T47D (cell line): ENCODE data around the gene REEP6.
A peak's percentile ranks its signal among the peaks of the same experiment; 100 is the strongest.

Experiments used
- DNase-seq, 2 experiments: peaks; one replicate each; pipeline versions ENCODE4 v3.0.0 to v3.0.0-alpha.2; 2011 to 2012; ENCODE audit warnings: low read depth in 1 of 2, low spot score in 1 of 2
- JUND ChIP-seq: IDR thresholded peaks from 2 replicates; pipeline ENCODE4 v1.6.1; 2012; ENCODE audit warnings: low read depth
- in situ Hi-C: cut with HindIII; loops from 2 replicates; pipeline ENCODE4 v1.10.0; 2016; ENCODE audit warnings: low sequenced_read_pairs, low pct_unique_long_range_greater_than_20kb

REEP6 gene

DNA sequence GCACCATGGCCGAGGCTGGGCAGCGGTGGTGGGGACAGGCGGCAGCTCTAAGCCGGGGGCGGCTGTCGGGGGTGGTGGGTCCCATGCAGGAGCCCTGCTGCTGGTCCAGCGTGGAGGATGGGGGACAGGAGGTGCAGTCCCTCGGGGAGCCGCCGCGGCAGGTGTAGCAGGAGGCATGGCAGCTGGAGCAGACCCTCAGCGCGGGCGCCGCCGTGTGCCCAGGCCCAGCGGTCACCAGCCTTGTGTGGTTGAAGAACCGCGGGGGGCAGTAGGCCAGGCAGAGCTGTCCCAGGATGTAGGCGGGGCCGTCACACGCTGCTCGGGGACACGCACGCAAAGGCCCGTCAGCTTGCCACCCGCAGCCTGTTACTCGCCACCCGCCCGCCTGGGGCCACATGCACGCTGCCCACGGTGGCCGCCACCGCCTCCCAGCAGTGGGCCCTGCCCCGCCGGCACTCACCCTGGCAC is 9.1 kb upstream of the REEP6 start:
- in situ Hi-C loops = no loop called here
- no peak for DNase-seq
- TF ChIP-seq JUND = no peak

DNA sequence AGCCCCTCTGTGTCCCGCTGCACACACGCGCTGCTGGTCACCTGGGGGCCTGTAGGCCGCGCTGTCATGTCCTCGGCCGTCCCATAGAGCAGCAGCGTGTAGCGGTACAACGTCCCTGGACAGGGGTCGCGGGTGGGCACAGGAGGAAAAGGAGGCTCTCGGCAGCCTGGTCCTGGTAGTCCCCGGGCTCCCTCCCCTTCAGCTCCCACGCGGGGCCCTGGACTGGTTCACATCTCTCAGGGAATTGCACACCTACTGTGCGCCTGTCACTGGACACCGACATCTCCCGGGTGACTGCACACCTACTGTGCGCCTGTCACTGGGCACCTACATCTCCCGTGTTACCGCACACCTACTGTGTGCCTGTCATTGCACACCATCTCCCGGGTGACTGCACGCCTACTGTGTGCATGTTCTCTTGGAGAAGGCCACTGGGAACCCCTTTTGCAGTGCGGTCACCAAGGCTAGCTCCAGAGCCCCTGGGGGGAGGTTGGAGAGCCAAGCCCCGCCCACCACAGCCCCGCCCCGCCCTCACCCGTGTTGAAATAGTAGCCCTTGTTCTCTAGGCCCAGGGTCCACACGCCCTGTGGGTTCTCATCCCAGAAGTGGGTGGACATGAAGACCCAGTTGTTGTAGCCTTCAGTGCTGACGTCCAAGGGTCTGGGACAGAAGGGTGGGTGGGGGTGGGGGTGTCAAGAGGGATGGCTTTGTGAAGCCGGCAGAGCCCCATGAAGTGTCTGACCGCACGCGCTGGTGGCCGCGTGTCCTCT is 8.4 kb upstream of the REEP6 start:
- peak in 1 of 2 experiments; percentile 2 for DNase-seq
- no peak for TF ChIP-seq JUND
- in situ Hi-C loops = no loop called here

DNA sequence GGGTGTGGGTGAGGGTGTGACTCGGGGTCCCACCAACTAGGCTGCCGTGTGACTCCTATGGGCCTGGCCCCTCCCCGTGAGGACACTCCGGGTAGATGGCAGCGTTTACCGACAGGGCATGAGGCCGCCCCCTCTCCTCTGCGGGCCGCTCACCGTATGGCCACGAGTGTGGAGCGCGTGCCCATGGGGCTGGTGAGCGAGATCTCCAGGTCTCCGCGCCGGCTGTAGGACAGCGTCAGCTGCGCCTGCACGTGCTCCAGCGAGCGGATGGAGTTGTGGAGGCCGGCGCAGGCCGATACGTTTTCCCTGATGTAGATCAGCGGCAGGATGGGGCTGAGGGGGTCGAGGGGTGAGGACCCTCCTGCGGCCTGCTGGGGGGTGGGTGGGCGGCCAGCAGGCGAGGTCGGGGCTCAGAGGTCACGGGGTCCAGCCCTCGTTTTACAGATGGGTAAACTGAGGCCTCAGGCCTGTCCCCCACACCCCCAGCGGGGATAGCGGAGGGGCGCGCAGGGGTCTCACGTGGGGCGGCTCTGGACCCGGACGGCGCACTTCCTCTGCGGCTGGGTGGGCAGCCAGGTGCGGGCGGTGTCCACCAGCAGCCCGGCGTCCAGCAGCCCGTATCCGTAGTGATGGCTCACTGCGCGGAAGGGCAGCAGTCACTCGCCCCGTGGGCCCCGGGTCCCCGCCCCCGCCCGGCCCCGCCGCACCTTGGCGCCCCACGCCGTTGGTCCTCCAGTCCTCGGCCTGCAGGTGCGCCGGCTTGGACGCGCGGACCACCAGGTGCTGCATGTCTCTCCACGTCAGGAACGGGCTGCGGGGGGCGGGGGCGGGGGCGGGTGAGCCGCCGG is 7.6 kb upstream of the REEP6 start:
- DNase-seq = no peak
- no peak for TF ChIP-seq JUND
- in situ Hi-C loops = no loop called here

DNA sequence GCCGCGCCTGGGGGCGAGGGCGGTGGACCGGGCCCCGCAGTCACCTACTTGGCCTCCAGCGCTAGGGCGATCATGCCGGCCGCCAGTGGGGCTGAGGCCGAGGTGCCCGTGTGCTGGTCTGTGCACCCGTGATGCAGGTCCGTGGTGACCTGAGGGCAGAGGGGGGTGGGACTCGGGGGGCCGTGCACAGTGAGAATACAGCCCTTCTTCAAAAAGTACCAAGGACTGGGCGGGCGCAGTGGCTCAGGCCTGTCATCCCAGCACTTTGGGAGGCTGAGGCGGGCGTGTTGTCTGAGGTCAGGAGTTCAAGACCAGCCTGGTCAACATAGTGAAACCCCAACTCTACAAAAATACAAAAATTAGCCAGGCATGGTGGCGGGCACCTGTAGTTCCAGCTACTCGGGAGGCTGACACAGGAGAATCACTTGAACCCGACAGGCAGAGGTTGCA is 7.0 kb upstream of the REEP6 start:
- no peak for TF ChIP-seq JUND
- in situ Hi-C loops = no loop called here
- DNase-seq = no peak

DNA sequence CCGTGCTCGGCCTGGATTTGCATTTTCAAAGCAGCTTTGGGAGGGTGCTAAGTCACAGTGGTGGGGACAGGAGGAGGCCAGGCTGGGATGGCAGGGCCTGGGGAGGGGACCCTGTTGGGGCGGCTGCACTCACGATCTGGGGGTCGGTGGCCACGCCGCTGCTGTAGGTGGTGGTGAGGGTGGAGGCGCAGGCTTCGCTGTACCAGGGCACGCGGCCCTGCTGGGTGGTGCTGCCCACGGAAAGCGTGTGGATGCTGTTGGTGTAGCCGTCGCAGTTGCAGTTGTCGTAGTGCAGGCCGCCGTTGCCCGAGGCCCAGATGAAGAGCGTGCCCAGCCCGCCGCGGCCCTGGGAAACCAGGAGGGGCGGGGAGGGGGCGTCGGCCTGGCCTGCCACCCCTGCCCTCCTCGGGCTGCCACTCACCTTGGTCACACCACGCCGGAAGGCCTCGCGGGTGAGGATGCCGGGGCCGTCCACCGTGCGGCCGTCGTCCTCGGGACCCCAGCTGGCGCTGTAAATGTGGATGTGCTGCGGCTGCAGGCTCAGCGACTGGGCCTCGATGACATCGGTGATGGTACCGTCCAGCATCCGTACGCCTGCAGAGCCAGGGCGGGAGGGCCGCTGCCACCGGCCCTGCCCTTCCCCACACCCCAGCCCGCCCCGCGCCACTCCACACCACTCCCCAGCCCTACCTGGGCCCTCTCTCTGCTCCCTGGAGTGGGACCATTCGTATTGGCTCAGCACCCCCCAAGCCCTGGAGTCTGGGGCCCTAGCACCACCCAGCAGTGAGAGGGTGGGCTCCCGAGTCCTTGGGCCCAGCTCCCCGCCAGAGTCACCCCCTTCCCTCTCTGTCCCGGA is 4.0 kb upstream of the REEP6 start:
- in situ Hi-C loops = no loop called here
- no peak for DNase-seq
- no peak for TF ChIP-seq JUND

DNA sequence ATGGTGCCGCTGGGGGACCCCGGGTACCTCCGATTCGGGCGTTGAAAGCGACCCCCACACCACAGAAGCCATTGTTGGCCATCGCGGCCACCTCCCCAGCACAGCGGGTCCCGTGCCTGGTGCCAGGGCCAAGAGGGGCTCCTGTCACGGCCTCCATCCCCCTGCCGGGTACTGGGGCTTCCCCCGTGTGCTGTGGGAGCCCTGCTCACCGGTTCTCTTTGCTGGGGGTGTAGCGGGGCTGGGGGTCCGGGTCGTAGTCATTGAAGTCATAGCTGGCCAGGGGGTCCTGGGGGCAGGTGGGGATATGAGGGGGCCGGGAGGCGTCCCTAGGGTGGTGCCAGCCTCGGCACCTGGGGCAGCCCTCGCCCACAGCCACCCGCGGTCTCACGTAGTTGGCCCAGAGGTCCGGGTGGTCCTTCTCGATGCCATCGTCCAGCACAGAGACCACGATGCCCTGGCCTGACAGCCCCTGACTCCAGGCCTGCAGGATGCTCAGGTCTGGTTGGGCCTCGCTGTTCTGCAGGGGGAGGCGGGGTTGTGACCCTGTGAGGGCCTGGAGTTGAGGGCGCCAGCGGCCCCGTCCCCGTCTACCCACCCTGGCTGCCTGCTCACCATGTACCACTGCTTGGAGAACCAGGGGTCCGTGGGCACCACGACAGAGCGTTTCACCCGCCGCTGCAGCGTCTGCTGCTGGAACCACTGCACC is 3.3 kb upstream of the REEP6 start:
- TF ChIP-seq JUND = no peak
- in situ Hi-C loops = no loop called here

DNA sequence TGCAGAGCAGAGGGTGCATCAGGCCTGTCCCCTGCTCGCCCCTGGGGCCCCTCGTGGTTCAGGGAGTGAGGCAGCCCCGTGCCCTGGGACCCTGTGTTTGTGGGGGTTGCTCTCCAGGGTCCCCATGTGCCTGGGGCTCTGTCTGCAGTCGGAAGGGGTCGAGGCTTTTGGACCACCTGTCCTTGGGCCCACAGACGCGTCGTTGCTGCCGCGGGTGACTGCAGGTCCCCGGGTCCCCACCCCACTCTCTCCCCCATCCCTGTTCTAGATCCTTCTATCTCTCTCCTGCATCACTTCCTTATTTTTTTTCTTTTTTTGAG is 2.7 kb upstream of the REEP6 start:
- no peak for DNase-seq
- in situ Hi-C loops = no loop called here
- no peak for TF ChIP-seq JUND

More for the DNA sequence above, 3.3 kb upstream of the REEP6 start:
- DNase-seq = no peak

DNA sequence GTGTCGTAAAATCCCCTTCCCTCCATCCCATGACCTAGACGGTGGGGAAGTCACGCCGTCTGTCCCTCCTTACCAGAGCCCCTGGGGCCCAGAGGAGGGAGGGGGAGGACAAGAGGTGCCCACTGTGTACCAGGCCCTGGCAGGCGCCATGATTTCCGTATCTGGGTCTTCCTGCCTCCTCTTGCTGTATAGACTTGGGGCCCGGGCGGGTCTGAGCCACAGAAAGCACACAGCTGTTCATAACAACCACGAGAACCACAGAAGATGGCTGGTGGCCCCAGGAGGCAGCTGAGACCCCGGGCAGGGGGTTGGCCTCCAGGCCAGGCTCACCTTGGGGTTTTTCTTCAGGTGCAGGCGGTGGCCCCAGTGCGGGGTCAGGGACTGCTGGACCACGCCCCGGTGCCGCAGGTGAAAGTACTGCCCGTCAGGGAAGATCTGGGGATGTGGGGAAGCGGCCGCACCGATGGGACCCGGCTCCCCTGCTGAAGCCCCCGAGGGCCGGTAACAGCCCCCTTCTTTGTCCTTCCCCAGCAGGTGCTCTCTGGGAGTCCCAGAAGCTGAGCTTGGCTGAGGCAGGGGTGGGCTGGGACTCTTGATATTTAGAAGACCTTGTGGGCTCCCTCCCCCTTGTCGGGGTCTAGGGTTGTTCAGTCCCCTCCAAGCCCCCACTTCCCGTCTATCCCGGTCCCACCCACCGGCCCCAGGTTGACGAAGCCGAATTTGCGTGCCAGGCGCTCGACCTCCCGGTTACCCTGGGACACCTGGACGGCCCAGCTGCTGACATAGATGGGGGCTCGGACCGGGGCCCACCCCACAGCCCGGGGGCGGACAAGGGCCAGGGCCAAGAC is 1.3 kb upstream of the REEP6 start:
- in situ Hi-C loops = no loop called here
- DNase-seq = no peak
- no peak for TF ChIP-seq JUND

DNA sequence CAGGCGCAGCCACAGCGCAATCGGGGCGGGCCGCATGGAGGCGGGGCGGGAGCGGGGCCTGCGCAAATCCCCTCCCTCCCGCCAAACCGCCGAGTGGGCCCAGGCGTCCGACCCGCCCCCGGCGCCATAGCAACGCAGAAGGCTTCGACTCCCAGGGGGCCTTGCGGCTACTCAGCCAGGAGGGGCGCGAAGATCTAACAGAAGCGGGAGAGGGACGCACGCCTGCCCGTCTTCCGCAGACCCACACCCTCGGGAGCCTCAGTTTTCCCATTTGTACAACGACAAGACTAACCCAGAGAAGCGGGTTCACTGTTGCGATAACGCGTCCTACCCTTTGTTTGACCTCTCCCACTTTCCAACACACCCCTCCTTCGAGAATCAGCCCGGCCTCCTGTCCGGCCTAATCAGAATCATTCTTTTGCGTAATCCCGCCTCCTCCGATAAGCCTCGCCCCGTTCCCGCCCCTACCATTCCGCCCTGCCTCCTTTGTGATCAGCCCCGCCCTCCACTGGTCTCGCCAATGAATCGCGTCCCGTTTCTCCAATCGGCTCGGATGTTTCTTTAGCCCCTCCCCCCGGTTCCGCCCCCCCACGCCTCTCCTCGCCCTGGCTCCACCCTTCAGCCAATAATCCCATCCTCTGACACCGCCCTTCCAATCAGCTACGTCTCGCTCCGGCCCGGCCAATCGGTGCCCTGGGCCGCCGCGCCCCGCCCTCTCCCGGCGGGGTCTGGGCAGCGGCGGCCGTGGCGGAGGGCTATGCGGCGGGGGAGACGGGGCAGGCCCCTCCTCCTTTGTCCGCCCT is 469 bp upstream of the REEP6 start, which contains the start of gene PCSK4:
Gene PCSK4, minus strand, starts transcription at position 40 of the 803 bp plus-strand sequence. Its CDS starts 4 bp downstream, at position 36.
- TF ChIP-seq JUND = no peak
- in situ Hi-C loops = no loop called here
- peak; percentile 95 to 98 for DNase-seq

DNA sequence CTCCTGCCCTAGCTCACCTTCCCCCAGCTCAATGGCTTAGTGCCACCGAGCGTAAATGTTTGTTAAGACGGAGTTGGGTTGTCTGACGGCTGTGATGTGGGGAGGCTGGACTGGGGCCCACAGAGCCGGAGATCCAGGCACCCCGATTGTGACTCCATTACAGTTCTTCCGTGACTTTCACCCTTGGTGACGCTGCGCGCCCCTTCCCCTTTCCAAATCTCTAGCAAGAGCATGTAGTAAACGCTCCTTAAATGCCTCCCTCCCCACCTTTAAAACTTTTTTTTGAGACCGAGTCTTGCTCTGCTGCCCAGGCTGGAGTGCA is 829 bp downstream of the REEP6 start:
- peak in 1 of 2 experiments; percentile 59 for DNase-seq
- in situ Hi-C loops = no loop called here
- TF ChIP-seq JUND = no peak

DNA sequence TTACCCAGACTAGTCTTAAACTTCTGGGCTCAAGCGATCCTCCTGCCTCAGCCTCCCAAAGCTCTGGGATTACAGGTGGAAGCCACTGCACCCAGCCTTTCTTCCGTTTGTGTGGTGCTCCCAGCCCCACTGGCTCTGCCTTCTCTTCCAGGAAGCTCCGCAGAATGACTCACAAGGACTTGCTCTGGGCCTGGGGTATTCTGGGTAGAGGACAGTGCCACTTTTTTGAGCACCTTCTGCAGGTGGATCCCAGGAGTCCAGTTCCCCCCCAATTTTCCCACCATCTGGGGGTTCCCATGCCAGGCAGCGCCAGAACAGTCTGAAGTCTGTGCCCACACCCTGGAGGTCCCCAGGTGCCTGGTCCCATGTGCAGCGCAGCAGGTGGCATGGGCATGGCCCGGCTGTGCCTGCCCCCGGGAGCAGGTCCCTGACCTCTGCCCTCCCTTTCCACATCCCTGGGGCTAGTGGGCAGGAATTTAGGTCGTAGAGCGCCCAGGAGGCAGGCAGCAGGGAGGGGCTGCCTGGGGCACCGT is 1.6 kb downstream of the REEP6 start:
- DNase-seq = no peak
- no peak for TF ChIP-seq JUND
- in situ Hi-C loops = no loop called here
